Neuronal stem cell (in vitro differentiated cells): ENCODE results near the gene FXYD7.

Source experiments
- DNase-seq: peaks from one replicate; pipeline ENCODE4 v3.0.0-alpha.2; 2013; ENCODE audit warnings: low spot score
- H2AFZ ChIP-seq: one replicate; pipeline ENCODE4 v1.6.1; 2013; ENCODE audit warnings: mild to moderate bottlenecking, low read length, inconsistent platforms
- H2AK5ac ChIP-seq: 2 replicates; pipeline ENCODE4 v1.6.1; 2013; ENCODE audit warnings: low read depth, mild to moderate bottlenecking, inconsistent platforms, low read length, moderate library complexity, mixed read lengths
- H2BK120ac ChIP-seq: 2 replicates; pipeline ENCODE4 v1.6.1; 2013; ENCODE audit warnings: low read depth, mild to moderate bottlenecking, inconsistent platforms, low read length, moderate library complexity, mixed read lengths
- H2BK12ac ChIP-seq: one replicate; pipeline ENCODE4 v1.6.1; 2013; ENCODE audit warnings: low read length, inconsistent platforms
- H2BK15ac ChIP-seq: 2 replicates; pipeline ENCODE4 v1.6.1; 2013; ENCODE audit warnings: mild to moderate bottlenecking, low read length, inconsistent platforms, mixed read lengths
- H2BK5ac ChIP-seq: one replicate; pipeline ENCODE4 v1.6.1; 2013; ENCODE audit warnings: inconsistent platforms, mild to moderate bottlenecking, low read length, moderate library complexity
- H3K14ac ChIP-seq: one replicate; pipeline ENCODE4 v1.6.1; 2013; ENCODE audit warnings: low read length, inconsistent platforms
- H3K18ac ChIP-seq: 2 replicates; pipeline ENCODE4 v1.6.1; 2013; ENCODE audit warnings: low read length, inconsistent platforms
- H3K23ac ChIP-seq: 2 replicates; pipeline ENCODE4 v1.6.1; 2013; ENCODE audit warnings: low read depth, mild to moderate bottlenecking, mixed read lengths, low read length, inconsistent platforms; ENCODE audit not compliant: poor library complexity
- H3K27ac ChIP-seq: replicated peaks from 3 replicates; pipeline ENCODE4 v1.5.1; 2013; ENCODE audit warnings: low read length, inconsistent platforms
- H3K27me3 ChIP-seq, 3 experiments: 2 replicates each; pipeline ENCODE4 v1.6.1; 2013; ENCODE audit warnings: low read length in 3 of 3, mild to moderate bottlenecking in 2 of 3, inconsistent platforms in 1 of 3, low read depth in 1 of 3, mixed read lengths in 1 of 3, moderate library complexity in 1 of 3; ENCODE audit not compliant: control insufficient read depth in 3 of 3, insufficient read depth in 3 of 3
- H3K36me3 ChIP-seq, 2 donors: replicated peaks in 1 of 2; 2 replicates each; pipeline ENCODE4 v1.6.1; 2013; ENCODE audit warnings: low read length in 2 of 2; ENCODE audit not compliant: control insufficient read depth in 2 of 2, insufficient read depth in 2 of 2
- H3K4ac ChIP-seq: 2 replicates; pipeline ENCODE4 v1.6.1; 2013; ENCODE audit warnings: inconsistent platforms, mild to moderate bottlenecking, low read length, moderate library complexity
- H3K4me1 ChIP-seq, 2 donors: 1 replicate in 1 of 2; 2 replicates in 1 of 2; pipeline ENCODE4 v1.6.1; 2013; ENCODE audit warnings: low read length in 2 of 2, low read depth in 1 of 2; ENCODE audit not compliant: control insufficient read depth in 2 of 2, insufficient read depth in 1 of 2
- H3K4me2 ChIP-seq: one replicate; pipeline ENCODE4 v1.6.1; 2013; ENCODE audit warnings: mild to moderate bottlenecking, low read length, inconsistent platforms; ENCODE audit not compliant: insufficient read depth, poor library complexity, severe bottlenecking
- H3K4me3 ChIP-seq, 2 donors: 2 replicates each; pipeline ENCODE4 v1.5.1; 2013; ENCODE audit warnings: low read length in 2 of 2, mild to moderate bottlenecking in 2 of 2, inconsistent platforms in 1 of 2, moderate library complexity in 1 of 2
- H3K79me1 ChIP-seq: one replicate; pipeline ENCODE4 v1.6.1; 2013; ENCODE audit warnings: low read depth, mild to moderate bottlenecking, inconsistent platforms, low read length, moderate library complexity
- H3K9ac ChIP-seq: one replicate; pipeline ENCODE4 v1.6.1; 2013; ENCODE audit warnings: mild to moderate bottlenecking, low read depth, low read length, inconsistent platforms; ENCODE audit not compliant: poor library complexity
- H3K9me3 ChIP-seq, 2 donors: replicated peaks in 1 of 2; 2 replicates each; pipeline versions ENCODE3 to v1.6.1; 2013; ENCODE audit warnings: low read length in 2 of 2, mild to moderate bottlenecking in 2 of 2, inconsistent platforms in 1 of 2, low read depth in 1 of 2, mixed read lengths in 1 of 2, moderate library complexity in 1 of 2; ENCODE audit not compliant: control insufficient read depth in 2 of 2, insufficient read depth in 1 of 2
- H4K8ac ChIP-seq: one replicate; pipeline ENCODE4 v1.6.1; 2013; ENCODE audit warnings: low read depth, mild to moderate bottlenecking, inconsistent platforms, low read length, moderate library complexity
- H4K91ac ChIP-seq: one replicate; pipeline ENCODE4 v1.6.1; 2013; ENCODE audit warnings: low read length, low read depth, mild to moderate bottlenecking, inconsistent platforms; ENCODE audit not compliant: poor library complexity
- WGBS, 2 donors: extraction: QIAGEN DNeasy Blood & Tissue Kit; methylation state at CpG; one replicate each; pipeline ENCODE4 v1.1.7; 2013; ENCODE audit warnings: missing lambda C conversion rate in 2 of 2, mixed read lengths in 1 of 2; ENCODE audit not compliant: insufficient read length in 2 of 2, insufficient replicate concordance in 1 of 2; ENCODE audit errors: extremely low coverage in 2 of 2; 5-methylcytosine and 5-hydroxymethylcytosine counted together

FXYD7 gene

DNA sequence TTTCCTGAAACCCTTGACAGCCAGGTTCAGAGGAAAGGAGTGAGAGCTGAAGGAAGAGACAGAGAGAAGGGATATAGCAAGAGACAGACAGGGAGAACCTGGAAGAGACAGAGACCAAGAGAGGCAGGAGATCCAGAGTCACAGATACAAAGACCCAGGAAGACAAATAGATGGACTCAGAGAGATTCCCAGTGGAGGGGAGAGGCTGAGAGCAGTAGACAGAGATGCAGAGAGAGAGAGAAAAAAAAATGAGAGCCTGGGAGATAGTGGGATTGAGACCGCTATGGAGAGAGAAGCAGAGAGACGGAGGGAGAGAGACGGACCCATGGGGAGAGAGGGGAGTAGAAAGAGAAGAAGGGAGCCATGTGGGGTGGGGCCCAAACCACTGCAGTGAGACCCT, 763 bp downstream of the FXYD7 start:
- H4K8ac ChIP-seq, result no peak overlapping the region
- peak overlapping the region; percentile 29 for H2AFZ ChIP-seq
- H3K4ac ChIP-seq, result no peak overlapping the region
- no peak overlapping the region for H4K91ac ChIP-seq
- no peaks in the 10 kb centered on the region for H3K36me3 ChIP-seq
- H2BK120ac ChIP-seq, result no peak overlapping the region
- no peak overlapping the region for H2AK5ac ChIP-seq
- WGBS, 2 donors, result no CpG with 5 or more reads among the region's 3 CpGs
- H2BK5ac ChIP-seq, result no peak overlapping the region
- no peak overlapping the region for H3K27ac ChIP-seq
- no peak overlapping the region for H3K4me3 ChIP-seq
- no peak overlapping the region for H2BK15ac ChIP-seq
- no peak overlapping the region for H3K23ac ChIP-seq
- H3K4me2 ChIP-seq, result no peak overlapping the region
- H2BK12ac ChIP-seq, result no peak overlapping the region
- no peak for DNase-seq
- H3K9ac ChIP-seq, result no peak overlapping the region
- no peak overlapping the region for H3K18ac ChIP-seq
- peaks cover 27% of the 10 kb centered on the region in 2 donors for H3K4me1 ChIP-seq
- H3K27me3 ChIP-seq, result peaks cover 2 to 80% (median 41%) of the 10 kb centered on the region in 3 experiments
- H3K9me3 ChIP-seq, result no peaks in the 10 kb centered on the region
- H3K14ac ChIP-seq, result no peak overlapping the region
- no peaks in the 10 kb centered on the region for H3K79me1 ChIP-seq

DNA sequence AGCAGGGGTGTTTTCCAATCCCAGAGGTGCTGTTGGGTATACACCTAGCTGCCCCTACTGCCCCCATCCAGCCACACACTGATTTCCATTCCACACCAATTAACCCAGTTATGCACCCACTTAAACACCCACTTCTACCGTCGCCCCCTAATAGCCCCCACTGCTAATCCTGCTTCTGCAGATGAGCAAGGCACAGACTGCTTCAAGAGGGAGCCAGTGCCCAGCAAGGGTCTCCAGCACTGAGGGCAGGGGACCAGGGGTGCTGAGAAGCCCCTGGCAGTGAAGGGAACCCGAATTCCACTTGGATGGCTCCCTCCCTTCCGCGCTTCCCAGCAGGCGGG, 1.2 kb downstream of the FXYD7 start:
- Histone ChIP-seq H3K9ac (no peak overlapping the region), H3K9me3 (no peaks in the 10 kb centered on the region), H4K8ac (no peak overlapping the region), H2BK15ac (no peak overlapping the region), H3K18ac (no peak overlapping the region), H3K4me2 (no peak overlapping the region), H2AK5ac (no peak overlapping the region), H2AFZ (no peak overlapping the region), H3K23ac (no peak overlapping the region), H3K4me3 (no peak overlapping the region), H3K27me3 (peaks cover 2 to 78% (median 41%) of the 10 kb centered on the region in 3 experiments), H3K4me1 (peaks cover 23 to 24% of the 10 kb centered on the region in 2 donors), H3K14ac (no peak overlapping the region), H3K4ac (no peak overlapping the region), H3K79me1 (no peaks in the 10 kb centered on the region), H2BK120ac (no peak overlapping the region), H2BK5ac (no peak overlapping the region), H3K27ac (no peak overlapping the region), H4K91ac (no peak overlapping the region), H2BK12ac (no peak overlapping the region), H3K36me3 (no peaks in the 10 kb centered on the region)
- WGBS, 2 donors, result no CpG with 5 or more reads among the region's 6 CpGs
- DNase-seq, result no peak

DNA sequence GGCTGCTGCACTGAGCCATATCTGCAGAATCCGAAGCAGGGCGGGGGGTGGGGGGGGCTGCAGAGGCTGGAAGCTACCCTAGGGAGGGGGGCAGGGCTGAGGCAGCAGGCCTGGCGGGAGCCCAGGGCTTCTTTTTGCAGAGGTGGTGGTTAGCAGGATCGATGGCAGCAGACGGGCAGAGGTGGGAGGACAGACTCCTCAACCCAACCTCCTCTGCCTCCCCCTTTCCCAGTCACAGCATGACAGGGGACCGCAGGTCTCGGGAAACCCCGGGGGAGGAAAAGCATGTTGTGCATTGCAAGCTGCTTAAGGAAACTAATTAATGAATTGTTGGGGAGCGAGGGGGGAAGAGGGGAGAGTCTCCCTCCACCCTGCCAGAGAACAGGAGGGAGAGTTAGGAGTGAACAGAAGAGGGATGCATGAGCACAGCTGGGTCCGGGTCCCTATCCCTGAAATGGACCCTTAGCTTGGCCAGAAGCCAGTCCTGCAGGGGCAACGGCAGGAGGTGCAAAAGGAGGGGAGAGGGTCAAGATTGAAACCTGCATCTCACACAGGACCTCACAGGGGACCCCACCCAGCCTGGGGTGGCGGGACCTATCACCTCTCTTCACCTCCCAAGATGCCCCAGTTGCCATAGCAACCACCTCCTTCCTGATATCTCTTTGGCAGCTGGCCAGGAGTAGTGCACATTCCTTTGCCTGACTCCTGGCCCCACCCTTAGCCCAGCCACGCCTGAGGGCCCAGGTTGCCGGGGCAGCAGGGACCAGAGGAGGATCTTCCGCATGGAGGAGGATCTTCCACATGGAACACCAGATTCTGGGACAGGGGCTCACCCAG, 1.8 kb downstream of the FXYD7 start:
- H2BK12ac ChIP-seq, result no peak overlapping the region
- H3K27me3 ChIP-seq, result peaks cover 2 to 74% (median 41%) of the 10 kb centered on the region in 3 experiments
- H3K36me3 ChIP-seq, result no peaks in the 10 kb centered on the region
- H2BK5ac ChIP-seq, result no peak overlapping the region
- H3K4me3 ChIP-seq, result no peak overlapping the region
- H2BK120ac ChIP-seq, result no peak overlapping the region
- no peak overlapping the region for H3K9ac ChIP-seq
- no peak overlapping the region for H3K27ac ChIP-seq
- H4K91ac ChIP-seq, result no peak overlapping the region
- no peak overlapping the region for H2AFZ ChIP-seq
- H3K23ac ChIP-seq, result no peak overlapping the region
- H3K14ac ChIP-seq, result no peak overlapping the region
- no peak overlapping the region for H2AK5ac ChIP-seq
- no peak for DNase-seq
- H3K4me1 ChIP-seq, result peaks cover 17 to 19% of the 10 kb centered on the region in 2 donors
- H3K9me3 ChIP-seq, result no peaks in the 10 kb centered on the region
- WGBS, 2 donors, result no CpG with 5 or more reads among the region's 15 CpGs
- peak overlapping the region; percentile 23 for H3K4me2 ChIP-seq
- no peak overlapping the region for H3K4ac ChIP-seq
- no peak overlapping the region for H4K8ac ChIP-seq
- H2BK15ac ChIP-seq, result no peak overlapping the region
- peak overlapping the region; percentile 25 for H3K18ac ChIP-seq
- H3K79me1 ChIP-seq, result no peaks in the 10 kb centered on the region

DNA sequence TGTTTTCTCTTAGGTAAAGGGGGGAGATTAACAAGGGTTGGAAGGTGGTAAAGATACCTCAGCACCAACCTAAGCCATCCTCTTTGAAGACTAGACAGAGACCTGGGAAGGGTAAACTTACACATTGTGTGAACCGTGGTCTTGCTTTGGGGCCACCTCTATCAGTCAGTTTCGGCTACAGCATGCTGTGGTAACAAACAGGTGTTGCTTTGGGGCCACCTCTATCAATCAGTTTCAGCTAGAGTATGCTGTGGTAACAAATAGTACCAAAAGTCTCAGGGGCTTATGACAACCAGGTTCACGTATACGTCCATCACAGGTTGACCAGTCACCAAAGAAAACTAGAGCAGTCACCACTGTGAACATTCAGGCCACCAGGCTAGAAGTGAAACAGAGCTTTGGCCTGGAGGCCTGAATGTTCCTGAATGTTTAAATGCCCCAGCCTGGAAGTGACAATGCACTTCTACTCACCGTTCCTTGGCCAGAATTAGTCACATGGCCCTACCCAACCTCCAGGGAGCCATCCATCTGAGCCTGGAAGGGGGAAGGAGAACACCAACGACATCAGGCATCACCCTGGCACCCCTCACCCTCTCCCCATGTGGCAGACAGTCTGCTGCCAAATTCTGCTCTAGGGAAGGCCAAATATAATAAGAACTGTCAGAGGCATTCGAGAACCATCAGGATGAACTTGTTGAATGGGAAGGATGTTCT, 3.8 kb downstream of the FXYD7 start:
- no peak overlapping the region for H2AK5ac ChIP-seq
- H3K18ac ChIP-seq, result no peak overlapping the region
- H2BK120ac ChIP-seq, result no peak overlapping the region
- no peak for DNase-seq
- H3K9me3 ChIP-seq, result no peaks in the 10 kb centered on the region
- H3K14ac ChIP-seq, result no peak overlapping the region
- H3K4me2 ChIP-seq, result no peak overlapping the region
- WGBS, 2 donors, result no CpG with 5 or more reads among the region's 7 CpGs
- H2BK15ac ChIP-seq, result no peak overlapping the region
- peaks cover 9 to 15% of the 10 kb centered on the region in 2 donors for H3K4me1 ChIP-seq
- no peaks in the 10 kb centered on the region for H3K79me1 ChIP-seq
- H3K4ac ChIP-seq, result no peak overlapping the region
- no peak overlapping the region for H4K91ac ChIP-seq
- H3K27ac ChIP-seq, result no peak overlapping the region
- no peak overlapping the region for H3K4me3 ChIP-seq
- no peak overlapping the region for H4K8ac ChIP-seq
- no peak overlapping the region for H2BK12ac ChIP-seq
- no peak overlapping the region for H2BK5ac ChIP-seq
- peaks cover 2 to 70% (median 34%) of the 10 kb centered on the region in 3 experiments for H3K27me3 ChIP-seq
- no peak overlapping the region for H2AFZ ChIP-seq
- H3K9ac ChIP-seq, result no peak overlapping the region
- H3K36me3 ChIP-seq, result no peaks in the 10 kb centered on the region
- no peak overlapping the region for H3K23ac ChIP-seq
